Measurements from ENCODE around the gene OBSCN.
A peak's percentile ranks its signal among the peaks of the same experiment; 100 is the strongest.

The OBSCN gene

DNA sequence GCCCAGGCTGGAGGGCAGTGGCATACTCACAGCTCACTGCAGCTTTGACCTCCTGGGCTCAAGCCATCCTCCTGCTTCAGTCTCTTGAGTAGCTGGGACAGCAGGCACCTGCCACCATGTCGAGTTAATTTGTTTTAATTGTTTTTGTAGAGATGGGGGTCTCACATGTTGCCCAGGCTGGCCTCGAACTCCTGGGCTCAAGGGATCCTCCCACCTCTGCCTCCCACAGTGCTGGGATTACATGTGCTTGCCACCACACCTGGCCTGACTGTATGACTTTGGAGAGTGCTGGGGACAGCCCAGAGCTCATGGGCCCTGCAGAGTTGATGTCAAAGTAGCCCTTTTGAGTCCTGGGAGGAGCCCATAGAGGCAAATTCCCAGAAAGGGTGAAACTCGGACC, 1.8 kb downstream of the OBSCN start:
- DNase-seq (ENCODE audit: low read depth), result no peak
- H3K4me3 ChIP-seq (replicated peaks; ENCODE audit: low read depth, low read length), result no peak overlapping the region
- TF ChIP-seq, protein P1, sequence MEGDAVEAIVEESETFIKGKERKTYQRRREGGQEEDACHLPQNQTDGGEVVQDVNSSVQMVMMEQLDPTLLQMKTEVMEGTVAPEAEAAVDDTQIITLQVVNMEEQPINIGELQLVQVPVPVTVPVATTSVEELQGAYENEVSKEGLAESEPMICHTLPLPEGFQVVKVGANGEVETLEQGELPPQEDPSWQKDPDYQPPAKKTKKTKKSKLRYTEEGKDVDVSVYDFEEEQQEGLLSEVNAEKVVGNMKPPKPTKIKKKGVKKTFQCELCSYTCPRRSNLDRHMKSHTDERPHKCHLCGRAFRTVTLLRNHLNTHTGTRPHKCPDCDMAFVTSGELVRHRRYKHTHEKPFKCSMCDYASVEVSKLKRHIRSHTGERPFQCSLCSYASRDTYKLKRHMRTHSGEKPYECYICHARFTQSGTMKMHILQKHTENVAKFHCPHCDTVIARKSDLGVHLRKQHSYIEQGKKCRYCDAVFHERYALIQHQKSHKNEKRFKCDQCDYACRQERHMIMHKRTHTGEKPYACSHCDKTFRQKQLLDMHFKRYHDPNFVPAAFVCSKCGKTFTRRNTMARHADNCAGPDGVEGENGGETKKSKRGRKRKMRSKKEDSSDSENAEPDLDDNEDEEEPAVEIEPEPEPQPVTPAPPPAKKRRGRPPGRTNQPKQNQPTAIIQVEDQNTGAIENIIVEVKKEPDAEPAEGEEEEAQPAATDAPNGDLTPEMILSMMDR (IDR thresholded peaks at IDR 0.05; ENCODE audit: low read length, missing control alignments), result no peak

- no peak overlapping the region for H3K4me3 ChIP-seq (replicated peaks; ENCODE audit: low read depth, low read length)
- no peak for DNase-seq (ENCODE audit: low read depth)
- TF ChIP-seq, protein P1 (IDR thresholded peaks at IDR 0.05; ENCODE audit: low read length, missing control alignments), result no peak
These were observed 2.3 kb downstream of the OBSCN start for GRCh38 chr1:228210076-228210651.

- TF ChIP-seq, protein P1 (IDR thresholded peaks at IDR 0.05; ENCODE audit: low read length, missing control alignments), result no peak
- no peak for DNase-seq (ENCODE audit: low read depth)
- H3K4me3 ChIP-seq (replicated peaks; ENCODE audit: low read depth, low read length), result no peak overlapping the region
These were observed 3.1 kb downstream of the OBSCN start for GRCh38 chr1:228210712-228211530.

DNA sequence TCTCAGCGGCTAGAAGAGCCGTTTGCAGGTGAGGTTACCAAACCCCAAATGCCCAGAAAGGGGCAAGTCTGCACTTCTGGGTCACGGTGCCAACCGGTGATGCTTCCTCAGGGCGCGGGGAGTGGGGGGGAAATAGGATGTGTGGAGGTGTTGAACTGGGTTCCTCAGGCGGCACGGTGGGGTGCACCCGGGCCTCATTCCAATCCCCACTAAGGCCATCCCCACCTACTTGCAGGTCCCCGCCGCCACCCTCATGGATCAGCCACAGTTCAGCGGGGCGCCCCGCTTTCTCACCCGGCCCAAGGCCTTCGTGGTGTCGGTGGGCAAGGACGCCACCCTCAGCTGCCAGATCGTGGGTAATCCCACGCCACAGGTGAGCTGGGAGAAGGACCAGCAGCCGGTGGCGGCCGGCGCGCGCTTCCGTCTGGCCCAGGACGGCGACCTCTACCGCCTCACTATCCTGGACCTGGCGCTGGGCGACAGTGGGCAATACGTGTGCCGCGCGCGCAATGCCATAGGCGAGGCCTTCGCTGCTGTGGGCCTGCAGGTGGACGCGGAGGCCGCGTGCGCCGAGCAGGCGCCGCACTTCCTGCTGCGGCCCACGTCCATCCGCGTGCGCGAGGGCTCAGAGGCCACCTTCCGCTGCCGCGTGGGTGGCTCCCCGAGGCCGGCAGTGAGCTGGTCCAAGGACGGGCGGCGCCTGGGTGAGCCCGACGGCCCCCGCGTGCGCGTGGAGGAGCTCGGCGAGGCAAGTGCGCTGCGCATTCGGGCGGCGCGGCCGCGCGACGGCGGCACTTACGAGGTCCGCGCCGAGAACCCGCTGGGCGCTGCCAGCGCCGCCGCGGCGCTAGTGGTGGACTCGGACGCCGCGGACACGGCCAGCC, 3.9 kb downstream of the OBSCN start:
- TF ChIP-seq, protein P1 (IDR thresholded peaks at IDR 0.05; ENCODE audit: low read length, missing control alignments), result no peak
- no peak for DNase-seq (ENCODE audit: low read depth)
- H3K4me3 ChIP-seq (replicated peaks; ENCODE audit: low read depth, low read length), result no peak overlapping the region

- no peak for DNase-seq (ENCODE audit: low read depth)
- no peak overlapping the region for H3K4me3 ChIP-seq (replicated peaks; ENCODE audit: low read depth, low read length)
- TF ChIP-seq, protein P1 (IDR thresholded peaks at IDR 0.05; ENCODE audit: low read length, missing control alignments), result no peak
These were observed 4.6 kb downstream of the OBSCN start for GRCh38 chr1:228212415-228212965.

GRCh38 chr1:228212966-228213844, 5.4 kb downstream of the OBSCN start:
- peak overlapping the region; percentile 46 for H3K4me3 ChIP-seq (replicated peaks; ENCODE audit: low read depth, low read length)
- peak; percentile 74 for DNase-seq (ENCODE audit: low read depth)
- TF ChIP-seq, protein P1 (IDR thresholded peaks at IDR 0.05; ENCODE audit: low read length, missing control alignments), result peak; percentile 46
